Subcutaneous adipose tissue (tissue), 4 donors: ENCODE data around the gene LARGE1. TPM values are rescaled to one million over a fixed set of nuclear protein-coding genes. Genes with fewer than 3 reads are reported as not detected.

Source experiments
- CTCF ChIP-seq: fragments of 450-650 bp; IDR thresholded peaks from one replicate; pipeline ENCODE4 v1.5.1; 2016; ENCODE audit warnings: low read depth, mild to moderate bottlenecking, control low read depth, antibody characterized with exemption, moderate library complexity
- total RNA-seq, 4 donors: library from RNA; depleted of rRNA; stranded (reverse); fragments of >200 nt; gene quantifications; one replicate each; pipeline ENCODE4 v1.1.0, GENCODE V29; 2016

The LARGE1 gene
- total RNA-seq, 4 donors from 2014 or later = 19.4 to 28.8 (median 22.1) TPM

GRCh38 chr22:33781411-33781810, 138.9 kb downstream of the LARGE1 start:
- no peak for TF ChIP-seq CTCF

GRCh38 chr22:33780531-33781136, 139.6 kb downstream of the LARGE1 start:
- TF ChIP-seq CTCF = no peak

GRCh38 chr22:33779243-33779642, 141.0 kb downstream of the LARGE1 start:
- no peak for TF ChIP-seq CTCF

- TF ChIP-seq CTCF = no peak
These were observed 143.8 kb downstream of the LARGE1 start for GRCh38 chr22:33776491-33776890.

GRCh38 chr22:33774781-33775180, 145.5 kb downstream of the LARGE1 start:
- TF ChIP-seq CTCF = no peak

GRCh38 chr22:33772745-33773144, 147.5 kb downstream of the LARGE1 start:
- TF ChIP-seq CTCF = no peak

- TF ChIP-seq CTCF = no peak
These were observed 149.1 kb downstream of the LARGE1 start for GRCh38 chr22:33771136-33771535.
